Heart left ventricle (tissue), 13 donors: ENCODE data around the gene ATP9B.

Experiments used
- POLR2A ChIP-seq, 2 donors: fragments of 450-650 bp; IDR thresholded peaks; one replicate each; pipeline ENCODE4 v1.6.1; 2017; ENCODE audit warnings: antibody characterized with exemption in 2 of 2, mild to moderate bottlenecking in 2 of 2, moderate library complexity in 2 of 2
- TF ChIP-seq, protein P1 (sequence below), 12 donors: fragments of 200-600 bp; sonication (generic) in 4 of 12; IDR thresholded peaks; one replicate each; pipeline versions ENCODE4 v1.5.0 to v1.8.0; 2018 to 2022; ENCODE audit warnings: antibody characterized with exemption in 12 of 12, mild to moderate bottlenecking in 5 of 12
- donor health status: ischemic (EF 13 %, LVEDD 7.1; RV severe dilation, severe dysfunction).
- donor health status: DM: no; HTN: yes; CAD: no.
- donor health status: DM: no; HTN: no; CAD: no.
- donor health status: ischemic (EF 25% LVEDD 6.9; RV normal size, moderate dysfunction).
- donor health status: ischemic (EF 25% LVEDD 5.7; RV mildly dilated, moderate dysfunction).
- donor health status: ischemic (EF 35%, LVEDD 5.7; RV mildly dilated, moderate dysfunction).
- donor health status: nonischemic (EF 11% LVEDD 7.7; RV severe dilation, severe dysfunction).
- donor health status: DM: yes; HTN: yes; CAD: no.
- donor health status: PGD.
- donor health status: ischemic (EF 29% LVEDD 5.4; RV normal size, mild dysfunction).
- donor health status: nonischemic (EF 23%, LVEDD 6.1; RV moderate dilation, normal function).

DNA sequence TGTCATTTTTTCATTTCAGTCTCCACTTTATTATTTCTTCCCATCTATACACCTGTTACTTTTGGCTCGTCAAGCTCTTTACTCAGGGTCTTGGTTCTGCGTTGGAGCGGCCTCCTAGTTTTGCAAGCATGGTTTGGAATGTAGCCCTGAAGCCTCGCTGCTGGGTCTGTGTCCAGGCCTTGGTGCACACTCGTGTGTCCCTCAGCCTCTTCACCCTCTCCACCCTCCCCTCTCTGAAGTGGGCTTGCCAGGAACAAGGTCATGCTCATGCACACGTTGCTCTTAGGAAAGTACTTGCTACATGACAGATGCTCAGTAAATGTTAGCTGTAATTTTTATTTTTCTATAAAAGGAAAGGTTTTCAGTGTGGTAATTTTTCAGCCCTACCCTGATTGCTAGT is 147.0 kb downstream of the ATP9B start:
- TF ChIP-seq, protein P1, sequence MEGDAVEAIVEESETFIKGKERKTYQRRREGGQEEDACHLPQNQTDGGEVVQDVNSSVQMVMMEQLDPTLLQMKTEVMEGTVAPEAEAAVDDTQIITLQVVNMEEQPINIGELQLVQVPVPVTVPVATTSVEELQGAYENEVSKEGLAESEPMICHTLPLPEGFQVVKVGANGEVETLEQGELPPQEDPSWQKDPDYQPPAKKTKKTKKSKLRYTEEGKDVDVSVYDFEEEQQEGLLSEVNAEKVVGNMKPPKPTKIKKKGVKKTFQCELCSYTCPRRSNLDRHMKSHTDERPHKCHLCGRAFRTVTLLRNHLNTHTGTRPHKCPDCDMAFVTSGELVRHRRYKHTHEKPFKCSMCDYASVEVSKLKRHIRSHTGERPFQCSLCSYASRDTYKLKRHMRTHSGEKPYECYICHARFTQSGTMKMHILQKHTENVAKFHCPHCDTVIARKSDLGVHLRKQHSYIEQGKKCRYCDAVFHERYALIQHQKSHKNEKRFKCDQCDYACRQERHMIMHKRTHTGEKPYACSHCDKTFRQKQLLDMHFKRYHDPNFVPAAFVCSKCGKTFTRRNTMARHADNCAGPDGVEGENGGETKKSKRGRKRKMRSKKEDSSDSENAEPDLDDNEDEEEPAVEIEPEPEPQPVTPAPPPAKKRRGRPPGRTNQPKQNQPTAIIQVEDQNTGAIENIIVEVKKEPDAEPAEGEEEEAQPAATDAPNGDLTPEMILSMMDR (IDR thresholded peaks at IDR 0.05): no peak
- TF ChIP-seq POLR2A (IDR thresholded peaks at IDR 0.05): no peak
